BJ (cell line): Measurements from ENCODE around the gene RPS10. TPM values are rescaled to one million over a fixed set of nuclear protein-coding genes. Genes with fewer than 3 reads are reported as not detected.

Experiments
- CTCF ChIA-PET: fragments of 350-600 bp; formaldehyde crosslinking; extraction: SDS; loops from one replicate; lab custom pipeline; 2021; ENCODE audit warnings: antibody characterized with exemption, inconsistent platforms; lab: Yijun Ruan, JAX
- POLR2A ChIA-PET: fragments of 300-600 bp; sonication (Branson Sonifier 250); formaldehyde crosslinking; extraction: SDS; loops from one replicate; lab custom pipeline; 2021; ENCODE audit warnings: antibody characterized with exemption; lab: Charles Lee
- DNase-seq: peaks from one replicate; pipeline ENCODE4 v3.0.0-alpha.2; 2011; ENCODE audit warnings: low read depth
- H3K27me3 ChIP-seq: 2 replicates; pipeline ENCODE4 v1.6.0; 2011; ENCODE audit warnings: low read length; ENCODE audit not compliant: control insufficient read depth, insufficient read depth
- H3K36me3 ChIP-seq: 2 replicates; pipeline ENCODE4 v1.5.1; 2011; ENCODE audit warnings: low read length; ENCODE audit not compliant: control insufficient read depth, insufficient read depth
- H3K4me3 ChIP-seq: 2 replicates; pipeline ENCODE4 v1.5.1; 2011; ENCODE audit warnings: low read depth, mild to moderate bottlenecking, control low read depth, low read length
- polyA plus RNA-seq: library from polyadenylated mRNA; depleted of rRNA; stranded (reverse); fragments of >200 nt; gene quantifications from 2 replicates; pipeline ENCODE4 v1.2.3, GENCODE V29; 2011
- TF ChIP-seq, protein P1 (sequence below): IDR thresholded peaks from 2 replicates; pipeline ENCODE4 v1.5.1; 2011; ENCODE audit warnings: low read depth, mild to moderate bottlenecking, control low read depth, inconsistent platforms, low read length, moderate library complexity; ENCODE audit not compliant: insufficient read depth

RPS10 gene
- polyA plus RNA-seq, 1 experiment = 3,048 TPM

DNA sequence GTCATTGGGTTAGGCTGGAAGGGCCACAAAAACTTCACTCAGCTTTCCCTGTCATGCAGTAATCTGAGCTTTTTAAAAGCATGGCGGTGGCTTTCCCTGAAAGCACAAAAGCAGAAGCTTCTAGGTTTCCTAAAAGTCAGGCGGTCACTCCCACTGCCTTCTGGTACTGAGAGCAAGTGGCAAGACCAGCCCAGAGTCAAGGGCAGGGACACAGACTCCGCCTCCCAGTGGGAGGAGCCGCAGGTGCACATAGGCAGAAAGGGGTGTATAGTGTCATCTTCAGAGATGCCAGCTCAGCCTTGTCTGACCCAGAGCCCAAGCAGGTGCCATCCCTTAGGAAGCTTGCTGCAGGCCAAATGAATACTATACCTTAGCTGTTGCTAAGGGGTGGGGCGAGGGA is 22.0 kb upstream of the RPS10 start:
- ChIA-PET POLR2A (no interaction called here), CTCF (interaction anchor here (1.0 to 3.7 kb wide), 3 partner anchors 9 to 21 kb away, joined by 3 to 20 read pairs (median 5); no protein-coding TSS in a partner anchor)
- Histone ChIP-seq H3K27me3 (peaks cover 2% of the 10 kb centered on the region), H3K4me3 (no peak overlapping the region), H3K36me3 (no peaks in the 10 kb centered on the region)
- TF ChIP-seq, protein P1, sequence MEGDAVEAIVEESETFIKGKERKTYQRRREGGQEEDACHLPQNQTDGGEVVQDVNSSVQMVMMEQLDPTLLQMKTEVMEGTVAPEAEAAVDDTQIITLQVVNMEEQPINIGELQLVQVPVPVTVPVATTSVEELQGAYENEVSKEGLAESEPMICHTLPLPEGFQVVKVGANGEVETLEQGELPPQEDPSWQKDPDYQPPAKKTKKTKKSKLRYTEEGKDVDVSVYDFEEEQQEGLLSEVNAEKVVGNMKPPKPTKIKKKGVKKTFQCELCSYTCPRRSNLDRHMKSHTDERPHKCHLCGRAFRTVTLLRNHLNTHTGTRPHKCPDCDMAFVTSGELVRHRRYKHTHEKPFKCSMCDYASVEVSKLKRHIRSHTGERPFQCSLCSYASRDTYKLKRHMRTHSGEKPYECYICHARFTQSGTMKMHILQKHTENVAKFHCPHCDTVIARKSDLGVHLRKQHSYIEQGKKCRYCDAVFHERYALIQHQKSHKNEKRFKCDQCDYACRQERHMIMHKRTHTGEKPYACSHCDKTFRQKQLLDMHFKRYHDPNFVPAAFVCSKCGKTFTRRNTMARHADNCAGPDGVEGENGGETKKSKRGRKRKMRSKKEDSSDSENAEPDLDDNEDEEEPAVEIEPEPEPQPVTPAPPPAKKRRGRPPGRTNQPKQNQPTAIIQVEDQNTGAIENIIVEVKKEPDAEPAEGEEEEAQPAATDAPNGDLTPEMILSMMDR = no peak
- no peak for DNase-seq

DNA sequence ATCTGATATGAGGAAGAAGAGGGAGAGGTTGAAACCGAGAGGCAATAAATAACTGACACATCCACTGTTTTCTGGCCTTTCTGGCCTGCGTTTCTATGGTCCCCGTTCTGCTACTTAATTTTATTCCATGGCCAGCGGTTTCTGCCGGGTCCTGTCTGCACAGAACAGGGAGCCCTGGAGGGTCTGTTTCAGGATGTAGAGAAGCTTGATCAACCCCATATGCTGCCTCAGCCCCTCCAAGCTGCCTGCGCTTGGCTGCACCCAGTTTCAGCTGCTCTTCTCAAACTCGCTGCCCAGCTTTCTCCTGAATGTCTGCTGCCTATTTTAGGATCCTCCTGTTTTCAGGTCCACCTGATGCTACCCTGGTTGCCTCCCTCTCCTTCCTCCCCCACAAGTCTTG is 21.5 kb upstream of the RPS10 start:
- DNase-seq = no peak
- CTCF ChIA-PET = interaction anchor here (1.0 to 3.7 kb wide), 3 partner anchors 9 to 21 kb away, joined by 3 to 20 read pairs (median 5); no protein-coding TSS in a partner anchor
- TF ChIP-seq, protein P1 = no peak

DNA sequence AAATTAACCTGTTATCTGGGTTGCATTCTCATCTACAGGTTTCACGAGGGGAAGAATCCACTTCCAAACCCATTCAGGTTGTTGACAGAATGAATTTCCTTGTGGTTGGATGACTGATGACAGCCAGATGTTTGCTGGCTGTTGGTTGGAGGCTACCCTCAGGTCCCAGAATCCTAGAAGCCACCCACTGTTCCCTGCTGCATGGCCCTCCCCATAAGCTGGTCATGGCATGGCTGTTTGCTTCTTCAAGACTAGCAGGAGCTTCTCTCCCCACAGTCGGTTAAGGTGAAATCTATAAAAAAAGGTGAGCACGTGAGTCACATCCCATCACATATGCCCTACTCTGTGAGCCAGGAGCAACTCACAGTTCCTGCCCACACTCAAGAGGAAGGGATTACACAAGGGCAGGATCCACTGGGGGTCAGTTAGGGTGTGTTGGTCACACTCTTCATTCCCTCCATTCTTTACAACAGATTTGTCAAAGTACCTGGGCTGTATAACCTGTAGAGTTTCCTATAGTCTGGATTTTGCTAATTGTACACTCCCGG is 19.5 kb upstream of the RPS10 start:
- peaks cover 2% of the 10 kb centered on the region for H3K27me3 ChIP-seq
- ChIA-PET POLR2A (no interaction called here), CTCF (interaction anchor here (0.6 to 3.7 kb wide), 2 partner anchors 14 to 19 kb away, joined by 3 to 20 read pairs; partner anchors contain the start of gene RPS10)
- no peak overlapping the region for H3K4me3 ChIP-seq
- no peak for DNase-seq
- no peaks in the 10 kb centered on the region for H3K36me3 ChIP-seq
- TF ChIP-seq, protein P1 = no peak

More for the DNA sequence above, 21.5 kb upstream of the RPS10 start:
- POLR2A ChIA-PET = no interaction called here
- no peaks in the 10 kb centered on the region for H3K36me3 ChIP-seq
- H3K4me3 ChIP-seq = no peak overlapping the region
- peaks cover 2% of the 10 kb centered on the region for H3K27me3 ChIP-seq

DNA sequence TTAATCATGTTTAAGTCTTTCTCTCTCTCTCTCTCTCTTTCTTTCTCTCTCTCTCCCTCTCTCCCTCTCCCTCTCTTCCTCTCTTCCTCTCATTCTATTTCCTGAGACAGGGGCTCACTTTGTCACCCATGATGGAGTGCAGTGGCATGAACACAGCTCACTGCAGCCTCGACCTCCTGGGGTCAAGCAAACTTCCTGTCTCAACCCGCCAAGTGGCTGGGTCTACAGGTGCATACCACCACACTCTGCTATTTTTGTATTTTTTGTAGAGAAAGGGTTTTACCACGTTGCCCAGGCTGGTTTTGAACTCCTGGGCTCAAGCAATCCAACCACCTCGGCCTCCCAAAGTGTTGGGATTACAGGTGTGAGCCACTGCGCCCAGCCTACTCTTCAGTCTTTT is 15.7 kb upstream of the RPS10 start:
- Histone ChIP-seq H3K27me3 (no peaks in the 10 kb centered on the region; the same call in 1 of the 2 replicates), H3K4me3 (no peak overlapping the region), H3K36me3 (no peaks in the 10 kb centered on the region)
- ChIA-PET CTCF (no interaction called here), POLR2A (no interaction called here)
- TF ChIP-seq, protein P1 = no peak
- no peak for DNase-seq

DNA sequence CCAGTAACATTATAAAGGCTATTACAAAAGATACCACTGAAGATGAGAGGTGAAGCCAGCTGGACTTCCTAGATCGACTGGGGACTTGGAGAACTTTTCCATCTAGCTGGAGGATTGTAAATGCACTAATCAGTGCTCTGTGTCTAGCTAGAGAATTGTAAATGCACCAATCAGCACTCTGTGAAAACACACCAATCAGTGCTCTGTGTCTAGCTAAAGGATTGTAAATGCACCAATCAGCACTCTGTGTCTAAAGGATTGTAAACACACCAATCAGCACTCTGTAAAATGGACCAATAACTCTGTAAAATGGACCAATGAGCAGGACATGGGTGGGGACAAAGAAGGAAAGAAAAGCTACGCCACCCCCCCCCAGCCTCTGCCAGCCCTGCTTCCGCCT is 13.6 kb upstream of the RPS10 start:
- no peak overlapping the region for H3K4me3 ChIP-seq
- H3K27me3 ChIP-seq = no peaks in the 10 kb centered on the region
- TF ChIP-seq, protein P1 = no peak
- H3K36me3 ChIP-seq = no peaks in the 10 kb centered on the region
- no peak for DNase-seq
- ChIA-PET POLR2A (no interaction called here), CTCF (interaction anchor here (0.9 kb wide), 1 partner anchor 244 kb away, joined by 4 read pairs; no protein-coding TSS in a partner anchor)
